ENCODE data around the gene TBC1D4.

Gene TBC1D4

DNA sequence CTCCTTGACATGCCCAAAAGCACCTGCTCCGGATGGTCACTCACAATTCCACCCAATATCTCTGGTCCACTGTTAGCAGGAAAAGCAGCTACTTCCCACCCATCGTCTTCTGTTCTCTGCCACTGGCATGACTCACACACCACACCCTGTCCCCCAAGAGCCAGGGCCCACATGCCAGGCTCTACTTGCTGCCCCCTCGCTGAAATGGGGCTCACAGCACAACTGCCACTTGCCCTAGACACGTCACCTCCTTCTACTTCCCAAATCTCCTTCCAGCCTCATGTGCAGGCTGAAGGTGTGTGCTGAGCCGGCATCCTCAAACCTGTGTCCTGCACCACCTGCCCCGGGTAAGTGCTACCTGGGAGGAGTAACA, 65.0 kb downstream of the TBC1D4 start:
- no peak for DNase-seq (ENCODE audit: low read depth)

DNA sequence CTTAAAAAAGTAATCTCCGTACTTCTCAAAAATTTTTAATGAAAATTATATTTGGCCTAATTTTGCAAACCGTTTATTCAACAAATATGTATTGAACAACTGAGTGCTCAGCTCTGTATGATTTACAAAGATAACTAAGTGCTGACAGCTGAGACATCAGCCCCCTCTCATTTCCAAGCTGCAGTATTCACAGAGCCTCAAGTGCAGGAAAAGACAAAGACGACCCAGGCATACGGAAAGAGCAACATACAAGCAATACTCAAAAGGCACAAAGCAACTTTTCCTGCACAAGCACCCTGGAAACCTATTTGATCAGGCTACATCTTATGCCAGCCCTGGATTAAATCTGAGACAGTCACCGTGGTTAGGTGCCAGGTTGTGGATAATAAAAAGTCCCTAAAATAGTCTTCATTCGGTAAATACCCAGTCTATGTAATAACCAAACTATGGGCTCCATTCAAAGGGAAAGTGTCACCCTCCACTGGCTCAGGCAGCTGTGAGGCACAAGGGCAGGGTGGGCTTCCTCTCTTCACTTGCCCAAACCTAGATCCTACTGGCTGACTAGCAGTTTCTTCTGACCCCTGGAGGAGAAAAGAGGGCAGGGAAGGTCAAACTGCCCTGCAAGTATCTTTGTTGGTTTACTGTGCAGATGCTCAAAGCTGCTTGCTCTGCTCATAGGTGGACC, 65.5 kb downstream of the TBC1D4 start:
- no peak for DNase-seq (ENCODE audit: low read depth)

DNA sequence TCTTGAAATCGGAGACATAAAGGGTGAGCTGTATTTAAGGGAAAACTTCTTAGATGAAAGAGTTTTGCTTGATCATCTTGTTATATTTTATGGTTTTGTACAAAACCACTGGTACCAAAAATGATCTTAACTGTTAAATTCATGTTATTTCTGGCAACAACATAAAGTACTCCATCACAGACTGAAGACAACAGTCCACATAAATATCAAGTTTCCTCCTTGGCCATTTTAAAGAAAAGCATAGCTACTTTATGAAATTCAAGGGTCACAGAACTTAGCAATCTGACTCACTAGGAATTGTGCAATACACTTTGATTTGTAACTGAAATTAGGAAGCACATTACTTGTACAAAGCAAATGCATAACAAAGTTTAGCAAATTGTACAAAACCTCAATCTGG, 66.3 kb downstream of the TBC1D4 start:
- DNase-seq (ENCODE audit: low read depth) = no peak

DNA sequence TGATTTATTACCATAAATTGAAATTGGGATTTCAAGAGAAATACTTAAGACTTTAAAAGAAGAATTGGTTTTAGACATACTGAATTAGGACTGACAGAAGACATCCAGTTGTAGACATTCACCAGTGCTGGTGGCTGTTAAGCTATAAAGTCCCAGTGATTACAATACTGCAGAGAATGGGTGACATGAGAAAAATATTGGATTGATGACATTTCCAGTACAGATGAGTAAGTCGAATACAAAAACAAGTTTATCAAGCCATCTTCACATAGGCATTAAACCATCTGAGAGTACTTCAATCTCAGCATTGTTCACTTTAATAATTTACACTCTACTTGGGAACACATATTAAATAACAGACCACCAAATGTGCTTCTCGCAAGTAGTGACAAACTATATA, 66.8 kb downstream of the TBC1D4 start:
- no peak for DNase-seq (ENCODE audit: low read depth)

GRCh38 chr13:75414036-75414827, 67.7 kb downstream of the TBC1D4 start:
- DNase-seq (ENCODE audit: low read depth) = no peak

DNA sequence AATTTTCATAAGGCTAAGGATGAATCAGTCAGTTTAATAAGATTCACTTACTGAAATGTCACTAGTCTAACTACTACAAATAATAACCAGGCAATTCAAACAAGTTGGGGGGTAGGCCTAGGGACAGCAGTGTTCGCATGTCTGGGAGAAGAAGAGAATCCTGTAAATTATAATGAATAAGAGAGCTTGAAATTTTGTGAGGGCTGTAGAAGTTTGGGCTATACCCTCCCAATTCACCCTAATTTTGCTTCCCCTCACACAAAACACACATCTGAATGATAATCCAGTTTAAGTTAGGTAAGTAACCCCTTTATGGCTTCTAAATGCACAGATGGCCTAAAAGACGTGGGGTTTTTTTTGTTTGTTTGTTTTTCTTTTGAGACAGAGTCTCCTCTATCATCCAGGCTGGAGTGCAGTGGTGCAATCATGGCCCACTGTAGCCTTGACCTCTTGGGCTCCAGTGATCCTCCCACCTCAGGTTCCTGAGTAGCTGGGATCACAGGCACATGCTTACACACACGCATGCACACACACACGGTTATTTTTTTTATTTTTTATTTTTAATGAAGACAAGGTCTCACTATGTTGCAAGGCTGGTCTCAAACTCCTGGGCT, 69.9 kb downstream of the TBC1D4 start:
- DNase-seq (ENCODE audit: low read depth) = no peak

- no peak for DNase-seq (ENCODE audit: low read depth)
These were observed 71.8 kb downstream of the TBC1D4 start for GRCh38 chr13:75410207-75410606.

DNA sequence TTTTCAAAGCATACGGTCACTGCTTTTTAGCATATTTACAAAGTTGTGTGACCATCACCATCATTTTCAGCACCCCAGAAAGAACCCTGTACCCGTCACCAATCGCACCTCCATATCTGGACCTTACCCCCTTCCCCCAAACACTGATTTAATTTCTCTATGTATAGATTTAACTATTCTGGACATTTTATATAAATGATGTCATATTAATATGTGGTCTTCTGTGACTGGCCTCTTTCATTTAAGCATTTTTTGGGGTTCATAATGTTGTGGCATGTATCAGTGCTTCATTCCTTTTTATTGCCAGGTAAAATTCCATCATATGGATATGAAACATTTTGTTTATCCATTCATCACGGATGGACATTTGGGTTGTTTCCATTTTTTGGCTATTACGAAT, 74.0 kb downstream of the TBC1D4 start:
- no peak for DNase-seq (ENCODE audit: low read depth)

DNA sequence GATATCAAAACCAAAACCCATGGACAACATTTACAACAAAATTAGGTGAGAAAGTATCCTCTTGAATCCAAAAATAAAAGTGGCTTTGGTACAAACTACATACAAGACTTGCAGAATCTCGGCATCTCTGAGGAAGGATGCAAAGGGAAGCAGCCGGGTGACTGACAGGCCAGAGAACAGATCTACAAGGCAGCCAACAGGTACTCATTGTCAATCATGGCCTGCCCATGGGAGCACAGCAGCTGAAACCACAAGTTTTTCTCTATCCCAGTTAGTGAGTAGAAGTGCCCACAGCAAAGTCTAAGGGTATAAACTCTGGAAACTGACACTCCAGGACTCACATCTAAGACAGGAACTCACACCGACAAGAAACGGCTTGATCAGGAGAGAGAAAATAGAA, 74.5 kb downstream of the TBC1D4 start:
- no peak for DNase-seq (ENCODE audit: low read depth)

DNA sequence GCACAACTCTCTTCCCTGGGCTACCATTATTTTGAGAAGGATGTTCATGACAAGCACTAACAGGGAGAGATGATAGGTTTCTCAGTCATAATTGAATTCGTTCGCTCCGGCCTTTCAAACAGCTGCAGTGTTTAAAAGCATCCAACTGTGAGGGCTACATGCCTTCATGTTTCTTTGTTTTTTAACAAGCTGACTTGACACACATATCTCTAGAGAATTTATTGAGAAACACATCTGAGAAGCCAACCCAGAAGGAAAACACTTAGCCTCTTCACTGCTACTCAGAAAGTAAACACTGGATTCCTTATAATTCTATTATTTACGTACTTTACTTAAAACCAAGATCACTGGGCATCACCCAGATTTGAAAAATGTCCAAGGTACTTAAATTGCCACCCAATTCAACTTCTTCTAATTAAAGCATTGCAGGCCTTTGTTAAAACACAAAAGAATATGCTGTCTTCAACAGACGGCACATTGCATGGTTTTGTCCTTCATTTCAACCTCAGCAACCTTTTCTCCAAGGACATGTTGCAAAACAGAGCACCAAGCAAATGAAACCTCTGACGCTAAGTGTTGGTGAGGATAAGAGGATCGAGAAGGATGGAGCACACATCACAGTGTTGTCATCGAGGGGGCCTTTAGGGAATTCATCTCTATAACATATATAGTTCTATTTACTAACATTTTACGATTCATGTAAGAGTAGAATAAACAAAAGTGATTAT, 75.8 kb downstream of the TBC1D4 start:
- no peak for DNase-seq (ENCODE audit: low read depth)

GRCh38 chr13:75404726-75405125, 77.2 kb downstream of the TBC1D4 start:
- DNase-seq (ENCODE audit: low read depth) = no peak

- DNase-seq (ENCODE audit: low read depth) = no peak
These were observed 79.2 kb downstream of the TBC1D4 start for GRCh38 chr13:75402787-75403186.

DNA sequence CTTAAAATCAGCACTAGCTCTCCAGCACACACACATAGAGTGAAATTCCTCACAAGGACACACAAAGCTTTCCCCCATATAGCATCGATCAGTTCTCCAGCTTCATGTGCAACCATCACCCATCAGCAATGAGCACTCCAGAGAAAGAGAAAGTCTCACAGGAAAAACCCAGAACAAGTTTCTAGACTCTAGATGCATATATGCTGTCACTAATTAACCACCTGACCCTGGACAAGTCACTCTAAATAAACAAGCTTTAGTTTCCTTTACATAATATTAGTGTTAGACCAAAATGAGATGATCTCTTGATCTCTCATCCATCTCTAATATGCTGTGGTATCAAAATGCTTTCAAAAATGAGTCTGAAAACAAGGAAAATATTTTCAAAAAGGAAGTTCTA, 81.2 kb downstream of the TBC1D4 start:
- no peak for DNase-seq (ENCODE audit: low read depth)

DNA sequence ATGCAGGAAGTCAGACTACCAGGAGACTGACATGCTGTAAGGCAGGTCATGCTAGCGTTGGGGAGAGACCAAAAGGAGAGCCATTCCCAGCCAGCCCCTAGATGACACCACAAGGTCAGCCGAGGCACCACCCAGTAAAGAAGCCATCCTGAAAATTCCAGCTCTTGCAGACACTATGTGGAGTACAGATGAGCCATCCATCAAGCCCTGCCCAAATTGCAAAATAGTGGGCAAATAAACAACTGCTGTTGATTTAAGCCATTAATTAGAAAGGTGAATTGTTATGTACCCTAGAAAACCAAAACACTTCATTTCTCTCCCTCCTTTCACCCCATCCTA, 82.1 kb downstream of the TBC1D4 start:
- no peak for DNase-seq (ENCODE audit: low read depth)

- no peak for DNase-seq (ENCODE audit: low read depth)
These were observed 82.6 kb downstream of the TBC1D4 start for GRCh38 chr13:75399168-75399878.

DNA sequence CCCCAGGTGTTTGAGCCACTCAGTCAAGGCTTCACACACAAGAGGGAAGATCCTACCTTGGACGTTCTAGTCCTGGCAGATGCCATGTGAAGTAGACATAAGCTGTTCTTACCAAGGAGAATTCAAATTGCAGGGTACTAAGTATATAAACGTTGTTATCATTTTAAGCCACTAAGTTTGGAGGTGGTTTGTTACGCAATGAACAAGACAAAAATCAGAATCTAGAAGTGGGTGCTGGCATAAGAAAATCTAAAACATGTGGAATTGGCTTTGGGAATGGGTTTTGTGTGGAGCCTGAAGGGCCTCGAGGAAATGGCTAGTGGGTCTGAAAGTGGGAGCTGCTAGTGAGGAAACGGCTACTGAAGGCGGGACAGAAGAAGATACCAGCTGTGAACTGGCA, 83.9 kb downstream of the TBC1D4 start:
- no peak for DNase-seq (ENCODE audit: low read depth)

- no peak for DNase-seq (ENCODE audit: low read depth)
These were observed 86.1 kb downstream of the TBC1D4 start for GRCh38 chr13:75395901-75396300.

GRCh38 chr13:75395066-75395465, 86.9 kb downstream of the TBC1D4 start:
- no peak for DNase-seq (ENCODE audit: low read depth)

DNA sequence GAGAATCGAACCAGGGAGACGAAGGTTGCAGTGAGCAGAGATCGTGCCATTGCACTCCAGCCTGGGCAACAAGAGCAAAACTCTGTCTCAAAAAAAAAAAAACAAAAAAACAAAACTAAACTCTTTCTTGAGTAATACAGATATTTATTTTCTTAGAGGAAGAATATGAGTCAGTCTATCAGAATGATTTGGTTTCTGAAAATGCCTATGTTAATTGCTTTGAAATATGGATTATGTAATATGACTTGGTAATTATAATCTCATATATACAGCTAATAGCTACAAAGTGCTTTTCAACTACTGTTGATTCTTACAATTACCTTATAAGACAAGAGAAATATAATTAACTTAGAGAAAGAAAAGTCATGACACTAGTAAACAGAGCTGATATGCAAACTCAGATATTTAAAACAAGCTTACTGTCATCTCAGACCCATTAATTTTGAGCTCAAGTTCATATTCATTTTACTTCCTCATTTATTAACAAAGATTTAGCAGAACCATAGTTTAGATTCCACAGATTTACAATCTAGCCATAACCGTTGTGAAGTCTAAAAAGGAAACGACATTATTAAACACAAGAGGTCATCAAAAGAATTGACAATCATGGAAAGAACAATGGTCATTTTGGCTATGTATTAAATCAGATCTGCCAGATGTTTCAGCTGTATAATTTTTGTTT, 88.0 kb downstream of the TBC1D4 start:
- no peak for DNase-seq (ENCODE audit: low read depth)

- DNase-seq (ENCODE audit: low read depth) = no peak
These were observed 90.4 kb downstream of the TBC1D4 start for GRCh38 chr13:75391432-75392100.

- no peak for DNase-seq (ENCODE audit: low read depth)
These were observed 91.7 kb downstream of the TBC1D4 start for GRCh38 chr13:75390229-75390628.

Data from stimulated activated CD8-positive, alpha-beta memory T cell treated with anti-CD3 and anti-CD28 coated beads, Interleukin-15, amount 100 ng/mL, for 1 hour (primary cell).